Glutamatergic neuron (in vitro differentiated cells): ENCODE data around the gene DCAF16. TPM values are rescaled to one million over a fixed set of nuclear protein-coding genes. Genes with fewer than 3 reads are reported as not detected.

Experiments
- DNase-seq: peaks from one replicate; pipeline ENCODE4 v3.0.0; 2022
- H3K27ac Mint-ChIP-seq: one replicate; pipeline ENCODE4 v1.8.0; 2020; ENCODE audit warnings: mild to moderate bottlenecking, mixed read lengths, inconsistent platforms; ENCODE audit not compliant: unreplicated experiment
- H3K27me3 Mint-ChIP-seq: one replicate; pipeline ENCODE4 v1.8.0; 2020; ENCODE audit warnings: mild to moderate bottlenecking, moderate library complexity, mixed read lengths, inconsistent platforms; ENCODE audit not compliant: unreplicated experiment
- H3K36me3 Mint-ChIP-seq: one replicate; pipeline ENCODE4 v1.8.0; 2020; ENCODE audit warnings: mild to moderate bottlenecking, mixed read lengths, inconsistent platforms; ENCODE audit not compliant: unreplicated experiment
- H3K4me1 Mint-ChIP-seq: one replicate; pipeline ENCODE4 v1.8.0; 2020; ENCODE audit warnings: mild to moderate bottlenecking, low read depth, mixed read lengths, inconsistent platforms; ENCODE audit not compliant: unreplicated experiment
- H3K4me3 Mint-ChIP-seq: one replicate; pipeline ENCODE4 v1.8.0; 2020; ENCODE audit warnings: mild to moderate bottlenecking, mixed read lengths, inconsistent platforms; ENCODE audit not compliant: unreplicated experiment
- H3K9me3 Mint-ChIP-seq: one replicate; pipeline ENCODE4 v1.8.0; 2020; ENCODE audit warnings: mild to moderate bottlenecking, moderate library complexity, mixed read lengths, inconsistent platforms; ENCODE audit not compliant: unreplicated experiment
- CTCF ChIP-seq: fragments of 200-600 bp; sonication (generic); IDR thresholded peaks from one replicate; pipeline ENCODE4 v1.5.0; 2021; ENCODE audit not compliant: partially characterized antibody, unreplicated experiment
- total RNA-seq: library from RNA; stranded (reverse); fragmentation: NEBNext Ultra II Directional; extraction: Animal tissue kit (Norgen Biotek cat#: 25700); gene quantifications from one replicate; pipeline ENCODE4 v1.2.1, GENCODE V29; 2021; ENCODE audit not compliant: unreplicated experiment

Gene DCAF16
- total RNA-seq, 1 donor from 2014 or later, result 39.5 TPM

- Mint-ChIP-seq H3K4me3 (no peak overlapping the region), H3K36me3 (peaks cover 3% of the 10 kb centered on the region), H3K27me3 (peaks cover 17% of the 10 kb centered on the region), H3K27ac (no peak overlapping the region), H3K4me1 (peaks cover 4% of the 10 kb centered on the region), H3K9me3 (peaks cover 2% of the 10 kb centered on the region)
- DNase-seq, result no peak
- no peak for TF ChIP-seq CTCF
Observed at GRCh38 chr4:17778431-17778830, 32.1 kb downstream of the DCAF16 start.

GRCh38 chr4:17773135-17773698, 37.3 kb downstream of the DCAF16 start:
- TF ChIP-seq CTCF, result no peak
- no peak overlapping the region for H3K4me3 Mint-ChIP-seq

GRCh38 chr4:17771284-17771908, 39.2 kb downstream of the DCAF16 start:
- no peak overlapping the region for H3K27ac Mint-ChIP-seq
- no peak overlapping the region for H3K4me3 Mint-ChIP-seq
- no peak for TF ChIP-seq CTCF
- no peaks in the 10 kb centered on the region for H3K36me3 Mint-ChIP-seq
- H3K9me3 Mint-ChIP-seq, result peaks cover 2% of the 10 kb centered on the region
- no peak for DNase-seq
- no peaks in the 10 kb centered on the region for H3K27me3 Mint-ChIP-seq
- H3K4me1 Mint-ChIP-seq, result no peaks in the 10 kb centered on the region

More at GRCh38 chr4:17773135-17773698, 37.3 kb downstream of the DCAF16 start:
- H3K27ac Mint-ChIP-seq, result no peak overlapping the region
- H3K36me3 Mint-ChIP-seq, result no peaks in the 10 kb centered on the region
- H3K9me3 Mint-ChIP-seq, result peaks cover 2% of the 10 kb centered on the region
- no peak for DNase-seq
- H3K27me3 Mint-ChIP-seq, result peaks cover 3% of the 10 kb centered on the region
- H3K4me1 Mint-ChIP-seq, result no peaks in the 10 kb centered on the region

GRCh38 chr4:17770845-17771244, 39.7 kb downstream of the DCAF16 start:
- Mint-ChIP-seq H3K27ac (no peak overlapping the region), H3K9me3 (peaks cover 2% of the 10 kb centered on the region), H3K4me3 (no peak overlapping the region), H3K27me3 (no peaks in the 10 kb centered on the region), H3K4me1 (no peaks in the 10 kb centered on the region), H3K36me3 (no peaks in the 10 kb centered on the region)
- no peak for DNase-seq
- TF ChIP-seq CTCF, result no peak

GRCh38 chr4:17769406-17770174, 41.0 kb downstream of the DCAF16 start:
- Mint-ChIP-seq H3K4me3 (no peak overlapping the region), H3K36me3 (no peaks in the 10 kb centered on the region), H3K27ac (no peak overlapping the region), H3K4me1 (no peaks in the 10 kb centered on the region), H3K9me3 (peaks cover 2% of the 10 kb centered on the region), H3K27me3 (no peaks in the 10 kb centered on the region)
- no peak for DNase-seq
- no peak for TF ChIP-seq CTCF
